HG03097 (cell line): Measurements from ENCODE around the gene GINM1.

Experiments used
- ATAC-seq: cut with Tn5 transposase; IDR thresholded peaks from one replicate; pipeline ENCODE4 v1.9.1; 2021; ENCODE audit not compliant: unreplicated experiment, low FRiP score

Gene GINM1

GRCh38 chr6:149565527-149566409 lies at the start of gene GINM1:
Gene GINM1 (plus strand): TSS chr6:149566375. CDS start chr6:149566415, 40 bp downstream.
- ATAC-seq: peak; percentile 84

- no peak for ATAC-seq
These were observed 36.5 kb upstream of the GINM1 start for GRCh38 chr6:149529650-149530049.

GRCh38 chr6:149534742-149535141 lies 31.4 kb upstream of the GINM1 start:
- no peak for ATAC-seq

- ATAC-seq: no peak
These were observed 25.0 kb upstream of the GINM1 start for GRCh38 chr6:149541139-149541538.

GRCh38 chr6:149544646-149545257 lies 21.4 kb upstream of the GINM1 start:
- ATAC-seq: no peak

GRCh38 chr6:149545258-149545753 lies 20.9 kb upstream of the GINM1 start:
- ATAC-seq: peak; percentile 7

GRCh38 chr6:149545754-149546471 lies 20.3 kb upstream of the GINM1 start, which contains the start of gene PPIL4:
Gene PPIL4 (minus strand): TSS chr6:149546043. CDS start chr6:149546005, 38 bp downstream.
- peak; percentile 85 for ATAC-seq

GRCh38 chr6:149551920-149552319 lies 14.3 kb upstream of the GINM1 start:
- no peak for ATAC-seq

- ATAC-seq: no peak
These were observed 8.1 kb upstream of the GINM1 start for GRCh38 chr6:149558029-149558428.

- no peak for ATAC-seq
These were observed 6.8 kb upstream of the GINM1 start for GRCh38 chr6:149559389-149559788.

- ATAC-seq: no peak
These were observed 5.4 kb upstream of the GINM1 start for GRCh38 chr6:149560736-149561135.

- no peak for ATAC-seq
These were observed 2.8 kb upstream of the GINM1 start for GRCh38 chr6:149563203-149563927.

- no peak for ATAC-seq
These were observed 2.2 kb upstream of the GINM1 start for GRCh38 chr6:149563928-149564325.

GRCh38 chr6:149566410-149567193 lies 427 bp downstream of the GINM1 start:
- peak; percentile 20 for ATAC-seq

- ATAC-seq: no peak
These were observed 1.0 kb downstream of the GINM1 start for GRCh38 chr6:149567194-149567586.

GRCh38 chr6:149567945-149568585 lies 1.9 kb downstream of the GINM1 start:
- ATAC-seq: no peak

- no peak for ATAC-seq
These were observed 14.7 kb downstream of the GINM1 start for GRCh38 chr6:149580880-149581279.

- no peak for ATAC-seq
These were observed 15.2 kb downstream of the GINM1 start for GRCh38 chr6:149581349-149581748.

- no peak for ATAC-seq
These were observed 20.0 kb downstream of the GINM1 start for GRCh38 chr6:149586149-149586548.
